MCF 10A (cell line): ENCODE measurements around the gene DUSP16. TPM values are rescaled to one million over a fixed set of nuclear protein-coding genes. Genes with fewer than 3 reads are reported as not detected.
"Not testable (repeated sequence)": the region's sequence is repeated elsewhere in the genome, so short reads cannot be mapped to it uniquely, and the experiment has no call there.

Experiments
- BruUV-seq: library from RNA; stranded (reverse); fragments of 400-500 nt; replicated peaks from 2 replicates; lab custom pipeline; 2021; lab: Mats Ljungman, UMichigan
- CTCF ChIA-PET: fragments of 300-600 bp; sonication (Branson Sonifier 250); formaldehyde crosslinking; extraction: SDS; loops from one replicate; lab custom pipeline; 2021; ENCODE audit warnings: antibody characterized with exemption, inconsistent platforms; lab: Yijun Ruan, JAX
- POLR2A ChIA-PET: fragments of 300-600, 350-650 bp; sonication (Branson Sonifier 250); formaldehyde crosslinking; extraction: SDS; loops from one replicate; lab custom pipeline; 2020; ENCODE audit warnings: antibody characterized with exemption, inconsistent platforms; lab: Yijun Ruan, JAX
- DNase-seq: peaks from one replicate; pipeline ENCODE4 v3.0.0-alpha.2; 2018; ENCODE audit not compliant: unreplicated experiment
- H3K27ac Mint-ChIP-seq: one replicate; pipeline ENCODE4 v1.8.0; 2022; ENCODE audit warnings: mild to moderate bottlenecking, low read depth, mixed read lengths; ENCODE audit not compliant: unreplicated experiment
- H3K27me3 Mint-ChIP-seq: one replicate; pipeline ENCODE4 v1.8.0; 2022; ENCODE audit warnings: mixed read lengths; ENCODE audit not compliant: insufficient read depth, unreplicated experiment
- H3K36me3 Mint-ChIP-seq: one replicate; pipeline ENCODE4 v1.8.0; 2022; ENCODE audit warnings: mild to moderate bottlenecking, moderate library complexity, mixed read lengths; ENCODE audit not compliant: insufficient read depth, unreplicated experiment
- H3K4me1 Mint-ChIP-seq: one replicate; pipeline ENCODE4 v1.8.0; 2022; ENCODE audit warnings: mixed read lengths; ENCODE audit not compliant: insufficient read depth, unreplicated experiment
- H3K4me3 Mint-ChIP-seq: one replicate; pipeline ENCODE4 v1.8.0; 2022; ENCODE audit warnings: mild to moderate bottlenecking, moderate library complexity, mixed read lengths; ENCODE audit not compliant: unreplicated experiment
- H3K9me3 Mint-ChIP-seq: one replicate; pipeline ENCODE4 v1.8.0; 2022; ENCODE audit warnings: mixed read lengths; ENCODE audit not compliant: unreplicated experiment
- intact Hi-C: fragments of 100-400 bp; cut with micrococcal nuclease; formaldehyde crosslinking; loops from 2 replicates; pipeline ENCODE4 v1.14.1; 2022
- total RNA-seq: library from RNA; stranded (reverse); gene quantifications from 2 replicates; pipeline ENCODE4 v1.2.3, GENCODE V29; 2022
- TF ChIP-seq, protein P1 (sequence below): fragments of 200-600 bp; IDR thresholded peaks from one replicate; pipeline ENCODE4 v1.8.0; 2022; ENCODE audit warnings: antibody characterized with exemption, mild to moderate bottlenecking; ENCODE audit not compliant: unreplicated experiment

DUSP16 gene
- total RNA-seq, 1 experiment from 2014 or later: 20.7 TPM

DNA sequence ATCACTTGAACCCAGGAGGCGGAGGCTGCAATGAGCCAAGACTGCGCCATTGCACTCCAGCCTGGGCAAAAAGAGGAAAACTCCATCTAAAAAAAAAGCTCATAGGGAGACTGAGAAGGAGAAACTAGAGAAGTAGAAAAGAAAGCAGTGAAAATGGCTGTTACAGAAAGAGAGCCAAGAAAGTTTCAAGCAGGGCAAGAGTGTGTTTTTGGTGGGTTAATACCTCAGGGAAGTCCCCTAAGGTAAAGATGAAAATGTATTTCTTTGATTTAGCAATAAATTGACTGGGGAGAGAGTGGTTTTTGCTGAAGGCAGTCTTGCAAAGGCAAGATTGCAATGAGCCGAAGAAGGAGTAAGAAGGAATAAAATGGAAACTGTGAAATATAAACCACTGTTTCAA lies 10.0 kb upstream of the DUSP16 start:
- Mint-ChIP-seq H3K27me3 (no peaks in the 10 kb centered on the region), H3K9me3 (no peaks in the 10 kb centered on the region), H3K4me1 (peaks cover 3% of the 10 kb centered on the region), H3K27ac (no peak overlapping the region), H3K4me3 (no peak overlapping the region), H3K36me3 (no peaks in the 10 kb centered on the region)
- CTCF ChIA-PET: interaction anchor here (0.5 to 1.9 kb wide), 3 partner anchors 8 to 1001 kb away, joined by 4 to 12 read pairs (median 7); no protein-coding TSS in a partner anchor
- DNase-seq: no peak
- no TSS peak for BruUV-seq
- POLR2A ChIA-PET: interaction anchor here (0.9 to 1.0 kb wide), 2 partner anchors 10 to 39 kb away, joined by 3 to 4 read pairs; partner anchors contain the start of genes CREBL2 and DUSP16
- intact Hi-C loops: no loop called here
- TF ChIP-seq, protein P1, sequence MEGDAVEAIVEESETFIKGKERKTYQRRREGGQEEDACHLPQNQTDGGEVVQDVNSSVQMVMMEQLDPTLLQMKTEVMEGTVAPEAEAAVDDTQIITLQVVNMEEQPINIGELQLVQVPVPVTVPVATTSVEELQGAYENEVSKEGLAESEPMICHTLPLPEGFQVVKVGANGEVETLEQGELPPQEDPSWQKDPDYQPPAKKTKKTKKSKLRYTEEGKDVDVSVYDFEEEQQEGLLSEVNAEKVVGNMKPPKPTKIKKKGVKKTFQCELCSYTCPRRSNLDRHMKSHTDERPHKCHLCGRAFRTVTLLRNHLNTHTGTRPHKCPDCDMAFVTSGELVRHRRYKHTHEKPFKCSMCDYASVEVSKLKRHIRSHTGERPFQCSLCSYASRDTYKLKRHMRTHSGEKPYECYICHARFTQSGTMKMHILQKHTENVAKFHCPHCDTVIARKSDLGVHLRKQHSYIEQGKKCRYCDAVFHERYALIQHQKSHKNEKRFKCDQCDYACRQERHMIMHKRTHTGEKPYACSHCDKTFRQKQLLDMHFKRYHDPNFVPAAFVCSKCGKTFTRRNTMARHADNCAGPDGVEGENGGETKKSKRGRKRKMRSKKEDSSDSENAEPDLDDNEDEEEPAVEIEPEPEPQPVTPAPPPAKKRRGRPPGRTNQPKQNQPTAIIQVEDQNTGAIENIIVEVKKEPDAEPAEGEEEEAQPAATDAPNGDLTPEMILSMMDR: no peak

DNA sequence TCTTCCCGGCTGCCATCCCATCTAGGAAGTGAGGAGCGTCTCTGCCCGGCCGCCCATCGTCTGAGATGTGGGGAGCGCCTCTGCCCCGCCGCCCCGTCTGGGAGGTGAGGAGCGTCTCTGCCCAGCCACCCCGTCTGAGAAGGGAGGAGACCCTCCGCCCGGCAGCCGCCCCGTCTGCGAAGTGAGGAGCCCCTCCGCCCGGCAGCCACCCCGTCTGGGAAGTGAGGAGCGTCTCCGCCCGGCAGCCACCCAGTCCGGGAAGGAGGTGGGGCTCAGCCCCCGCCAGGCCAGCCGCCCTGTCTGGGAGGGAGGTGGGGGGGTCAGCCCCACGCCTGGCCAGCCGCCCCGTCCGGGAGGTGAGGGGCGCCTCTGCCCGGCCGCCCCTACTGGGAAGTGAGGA lies 3.3 kb upstream of the DUSP16 start:
- DNase-seq, H3K27ac Mint-ChIP-seq, H3K27me3 Mint-ChIP-seq, H3K4me1 Mint-ChIP-seq, BruUV-seq, H3K4me3 Mint-ChIP-seq, H3K9me3 Mint-ChIP-seq, POLR2A ChIA-PET, H3K36me3 Mint-ChIP-seq: not testable (repeated sequence)
- CTCF ChIA-PET: interaction anchor here (0.7 kb wide), 1 partner anchor 191 kb away, joined by 3 read pairs; no protein-coding TSS in a partner anchor
- intact Hi-C loops: loop anchor here (2.0 kb wide), 1 partner anchor 139 kb away; no protein-coding TSS in a partner anchor

DNA sequence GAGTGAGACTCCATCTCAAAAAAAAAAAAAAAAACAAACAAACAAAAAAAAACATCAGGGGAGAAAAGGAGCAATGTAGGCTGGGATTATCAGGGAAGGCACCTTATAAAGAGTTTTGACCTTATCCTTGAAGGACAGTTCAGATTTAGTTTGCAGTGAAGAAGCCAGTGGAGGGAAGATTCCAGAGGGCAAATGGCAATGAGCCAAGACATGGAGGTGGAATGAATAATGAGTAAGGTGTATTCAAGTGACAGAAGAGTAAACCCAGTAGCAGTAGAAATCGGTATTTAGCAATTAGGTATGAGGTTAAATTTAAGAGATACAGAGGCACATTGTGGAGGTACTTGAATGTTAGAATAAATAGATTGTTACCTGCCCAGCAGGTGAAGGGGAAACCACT lies 2.2 kb upstream of the DUSP16 start:
- H3K27ac Mint-ChIP-seq: no peak overlapping the region
- intact Hi-C loops: loop anchor here (1.0 to 2.0 kb wide), 2 partner anchors 140 to 189 kb away; no protein-coding TSS in a partner anchor
- POLR2A ChIA-PET: interaction anchor here (0.5 to 2.6 kb wide), 3 partner anchors 95 to 335 kb away, joined by 3 to 14 read pairs (median 5); no protein-coding TSS in a partner anchor
- no peaks in the 10 kb centered on the region for H3K36me3 Mint-ChIP-seq
- peaks cover 18% of the 10 kb centered on the region for H3K4me1 Mint-ChIP-seq
- BruUV-seq: no TSS peak
- DNase-seq: no peak
- TF ChIP-seq, protein P1: no peak
- no peak overlapping the region for H3K4me3 Mint-ChIP-seq
- H3K9me3 Mint-ChIP-seq: no peaks in the 10 kb centered on the region
- no peaks in the 10 kb centered on the region for H3K27me3 Mint-ChIP-seq
- CTCF ChIA-PET: interaction anchor here (0.6 to 2.4 kb wide), 24 partner anchors 8 to 227 kb away, joined by 3 to 20 read pairs (median 4); no protein-coding TSS in a partner anchor

DNA sequence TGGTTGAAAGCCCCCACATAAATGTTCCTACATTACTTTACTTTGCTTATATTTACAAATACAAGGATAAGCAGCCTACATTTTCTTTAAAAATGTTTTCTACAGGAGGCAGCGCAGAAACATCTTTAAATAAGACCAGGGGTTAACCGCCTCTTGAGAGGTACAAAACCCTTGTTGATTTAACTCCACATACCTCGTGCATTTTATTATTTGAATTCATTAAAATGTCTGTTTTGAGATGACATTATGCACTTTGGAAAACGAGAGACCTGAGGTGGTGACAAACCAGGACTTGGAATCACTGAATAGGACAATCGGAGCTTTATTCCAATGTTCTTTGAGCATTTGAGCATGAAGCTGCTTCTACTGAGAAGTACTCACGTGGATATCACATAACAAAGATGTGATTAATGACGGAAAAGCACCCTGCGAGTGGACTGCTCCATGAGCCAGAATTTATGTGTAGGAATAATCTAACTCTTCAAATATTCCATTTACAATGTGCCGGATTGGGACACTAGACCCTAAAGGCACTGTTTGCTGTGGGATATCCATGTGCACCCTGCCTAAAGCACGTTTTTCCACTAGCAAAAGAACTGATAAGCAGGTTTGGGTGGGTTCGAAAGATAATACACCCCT lies 746 bp upstream of the DUSP16 start:
- CTCF ChIA-PET: interaction anchor here (0.5 to 2.4 kb wide), 29 partner anchors 10 to 423 kb away, joined by 3 to 20 read pairs (median 5); no protein-coding TSS in a partner anchor
- Mint-ChIP-seq H3K36me3 (no peaks in the 10 kb centered on the region), H3K4me1 (peaks cover 23% of the 10 kb centered on the region), H3K27ac (peak overlapping the region; percentile 95), H3K9me3 (no peaks in the 10 kb centered on the region), H3K4me3 (peak overlapping the region; percentile 69), H3K27me3 (no peaks in the 10 kb centered on the region)
- BruUV-seq: no TSS peak
- DNase-seq: no peak
- intact Hi-C loops: loop anchor here (2.0 kb wide), 1 partner anchor 47 kb away; the partner anchor contains the start of gene CREBL2
- TF ChIP-seq, protein P1: no peak
- POLR2A ChIA-PET: interaction anchor here (0.6 to 2.6 kb wide), 31 partner anchors 9 to 206 kb away, joined by 3 to 19 read pairs (median 4); partner anchors contain the start of genes BORCS5, CDKN1B and CREBL2
